Gastrocnemius medialis (tissue), 4 donors: ENCODE results near the gene FTH1. TPM values are rescaled to one million over a fixed set of nuclear protein-coding genes. Genes with fewer than 3 reads are reported as not detected.

ENCODE experiments used
- ATAC-seq, 2 donors: fragments of 150-250 bp; one replicate each; pipeline ENCODE4 v1.9.1; 2016
- DNase-seq, 2 donors: peaks; one replicate each; pipeline ENCODE4 v3.0.0-alpha.2; 2019
- H3K27ac ChIP-seq, 4 donors: fragments of 200-600 bp; sonication (generic); 1 replicate in 1 of 4; 2 replicates in 3 of 4; pipeline ENCODE4 v1.5.1; 2016 to 2018; ENCODE audit warnings: mild to moderate bottlenecking in 2 of 4, moderate library complexity in 1 of 4
- H3K27me3 ChIP-seq, 3 donors: fragments of 200-600 bp; sonication (generic) in 2 of 3; 1 replicate in 1 of 3; 2 replicates in 2 of 3; pipeline versions ENCODE4 v1.5.1 to v1.6.0; 2016 to 2019; ENCODE audit warnings: mild to moderate bottlenecking in 1 of 3, moderate library complexity in 1 of 3
- H3K36me3 ChIP-seq, 2 donors: fragments of 200-600 bp; sonication (generic) in 1 of 2; one replicate each; pipeline ENCODE4 v1.5.1; 2017 to 2018
- H3K4me1 ChIP-seq, 2 donors: fragments of 200-600 bp; sonication (generic) in 1 of 2; one replicate each; pipeline ENCODE4 v1.5.1; 2016 to 2017; ENCODE audit warnings: mild to moderate bottlenecking in 2 of 2
- H3K4me3 ChIP-seq, 4 donors: fragments of 200-600 bp; sonication (generic) in 3 of 4; 1 replicate in 1 of 4; 2 replicates in 3 of 4; pipeline ENCODE4 v1.5.1; 2016 to 2019; ENCODE audit warnings: mild to moderate bottlenecking in 2 of 4
- H3K9me3 ChIP-seq, 3 donors: fragments of 200-600 bp; sonication (generic) in 2 of 3; 1 replicate in 1 of 3; 2 replicates in 2 of 3; pipeline ENCODE4 v1.5.1; 2016 to 2019
- CTCF ChIP-seq, 5 experiments: fragments of 450-650 bp in 3 of 5; fragments of 200-600 bp in 2 of 5; sonication (generic) in 2 of 5; IDR thresholded peaks in 4 of 5; conservative IDR thresholded peaks in 1 of 5; 1 replicate in 4 of 5; 2 replicates in 1 of 5; pipeline ENCODE4 v1.5.1; 2016 to 2019; ENCODE audit warnings: antibody characterized with exemption in 5 of 5, mild to moderate bottlenecking in 3 of 5, moderate library complexity in 3 of 5
- POLR2A ChIP-seq, 2 donors: fragments of 450-650 bp; IDR thresholded peaks; one replicate each; pipeline ENCODE4 v1.6.1; 2017; ENCODE audit warnings: antibody characterized with exemption in 2 of 2, mild to moderate bottlenecking in 2 of 2, moderate library complexity in 2 of 2
- in situ Hi-C, 4 donors: fragments of 200-750 bp; cut with MboI; loops; one replicate each; pipeline versions ENCODE4 v1.15.0 to v1.8.0; 2017; ENCODE audit warnings: low sequenced_read_pairs in 4 of 4
- intact Hi-C: fragments of 100-400 bp; cut with DNase I; formaldehyde crosslinking; loops from one replicate; pipeline ENCODE4 v1.15.1; 2023; ENCODE audit warnings: low total_unique reads
- total RNA-seq, 4 donors: library from RNA; depleted of rRNA; stranded (reverse); fragments of >200 nt; gene quantifications; one replicate each; pipeline versions ENCODE4 v1.1.0 to v1.2.3, GENCODE V29; 2016

The FTH1 gene
- total RNA-seq, 4 donors from 2014 or later: 1,340 to 3,366 (median 1,705) TPM

- no peaks in the 10 kb centered on the region for H3K36me3 ChIP-seq
- H3K4me3 ChIP-seq: no peak overlapping the region
- peaks cover 9 to 20% (median 13%) of the 10 kb centered on the region in 3 donors for H3K27me3 ChIP-seq
- in situ Hi-C loops: loop anchor here in 1 of 4 donors (10.0 kb wide), 1 partner anchor 72 kb away; no protein-coding TSS in a partner anchor
- no peaks in the 10 kb centered on the region for H3K9me3 ChIP-seq
- no peak for DNase-seq
- no peak overlapping the region for H3K27ac ChIP-seq
- intact Hi-C loops: no loop called here
- peaks cover 21 to 27% of the 10 kb centered on the region in 2 donors for H3K4me1 ChIP-seq
- TF ChIP-seq POLR2A (IDR thresholded peaks at IDR 0.05): no peak
- TF ChIP-seq CTCF (IDR thresholded peaks at IDR 0.05 in 4 of 5, conservative IDR thresholded peaks at IDR 0.05 in 1 of 5): no peak
- ATAC-seq: no peak
These were observed 10.2 kb downstream of the FTH1 start for GRCh38 chr11:61957021-61957770.

GRCh38 chr11:61956191-61957020 lies 11.0 kb downstream of the FTH1 start:
- ATAC-seq: no peak
- TF ChIP-seq CTCF (IDR thresholded peaks at IDR 0.05 in 4 of 5, conservative IDR thresholded peaks at IDR 0.05 in 1 of 5) (no peak), POLR2A (IDR thresholded peaks at IDR 0.05) (no peak)
- intact Hi-C loops: no loop called here
- Histone ChIP-seq H3K9me3 (no peaks in the 10 kb centered on the region), H3K27me3 (peaks cover 9 to 20% (median 13%) of the 10 kb centered on the region in 3 donors), H3K36me3 (no peaks in the 10 kb centered on the region), H3K4me1 (peaks cover 14 to 19% of the 10 kb centered on the region in 2 donors), H3K4me3 (peak overlapping the region in 2 of 4 donors; percentile 50 to 52), H3K27ac (peak overlapping the region in 2 of 4 donors; percentile 49 to 69)
- DNase-seq: no peak
- in situ Hi-C loops: loop anchor here in 1 of 4 donors (10.0 kb wide), 1 partner anchor 72 kb away; no protein-coding TSS in a partner anchor

GRCh38 chr11:61955422-61956135 lies 11.9 kb downstream of the FTH1 start:
- Histone ChIP-seq H3K4me3 (peak overlapping the region; percentile 42 to 52 (median 49)), H3K4me1 (peaks cover 9 to 14% of the 10 kb centered on the region in 2 donors), H3K27me3 (peaks cover 9 to 20% (median 13%) of the 10 kb centered on the region in 3 donors), H3K36me3 (no peaks in the 10 kb centered on the region), H3K9me3 (no peaks in the 10 kb centered on the region), H3K27ac (peak overlapping the region; percentile 49 to 69 (median 64))
- TF ChIP-seq CTCF (IDR thresholded peaks at IDR 0.05 in 4 of 5, conservative IDR thresholded peaks at IDR 0.05 in 1 of 5) (no peak), POLR2A (IDR thresholded peaks at IDR 0.05) (no peak)
- ATAC-seq: peak; percentile 22 to 23
- in situ Hi-C loops (loop anchor here in 1 of 4 donors (10.0 kb wide), 1 partner anchor 71 kb away; no protein-coding TSS in a partner anchor), intact Hi-C loops (loop anchor here (2.0 kb wide), 1 partner anchor 57 kb away; no protein-coding TSS in a partner anchor)
- DNase-seq: no peak

GRCh38 chr11:61954851-61955421 lies 12.5 kb downstream of the FTH1 start:
- peaks cover 9 to 20% (median 13%) of the 10 kb centered on the region in 3 donors for H3K27me3 ChIP-seq
- intact Hi-C loops (loop anchor here (2.0 kb wide), 1 partner anchor 56 kb away; no protein-coding TSS in a partner anchor), in situ Hi-C loops (loop anchor here in 1 of 4 donors (10.0 kb wide), 1 partner anchor 70 kb away; no protein-coding TSS in a partner anchor)
- H3K9me3 ChIP-seq: no peaks in the 10 kb centered on the region
- H3K4me3 ChIP-seq: peak overlapping the region; percentile 42 to 52 (median 49)
- TF ChIP-seq CTCF (IDR thresholded peaks at IDR 0.05 in 4 of 5, conservative IDR thresholded peaks at IDR 0.05 in 1 of 5): peak in 3 of 5 experiments; percentile 18 to 29 (median 29)
- peak; percentile 18 to 25 for TF ChIP-seq POLR2A (IDR thresholded peaks at IDR 0.05)
- H3K4me1 ChIP-seq: peaks cover 9 to 14% of the 10 kb centered on the region in 2 donors
- H3K36me3 ChIP-seq: no peaks in the 10 kb centered on the region
- DNase-seq (peak; percentile 65 to 75), ATAC-seq (peak; percentile 93 to 95)
- H3K27ac ChIP-seq: peak overlapping the region; percentile 49 to 69 (median 64)
